CD14-positive monocyte (primary cell): ENCODE results near the gene DNAJC28. TPM values are rescaled to one million over a fixed set of nuclear protein-coding genes. Genes with fewer than 3 reads are reported as not detected.

Experiments
- DNase-seq, 3 donors: peaks; one replicate each; pipeline ENCODE4 v3.0.0-alpha.2; 2011 to 2022
- H2AFZ ChIP-seq: 2 replicates; pipeline ENCODE4 v1.6.0; 2012; ENCODE audit warnings: mild to moderate bottlenecking, low read depth, low read length, inconsistent platforms; ENCODE audit not compliant: insufficient read depth, poor library complexity, severe bottlenecking
- H3K27ac ChIP-seq, 2 donors: 1 replicate in 1 of 2; 2 replicates in 1 of 2; pipeline ENCODE4 v1.5.1; 2012 to 2013; ENCODE audit warnings: low read length in 2 of 2, control low read depth in 1 of 2, inconsistent platforms in 1 of 2, low read depth in 1 of 2, mild to moderate bottlenecking in 1 of 2
- H3K27me3 ChIP-seq, 2 donors: one replicate each; pipeline versions ENCODE4 v1.6.0 to v1.6.1; 2011 to 2013; ENCODE audit warnings: low read length in 2 of 2; ENCODE audit not compliant: control insufficient read depth in 2 of 2, insufficient read depth in 2 of 2
- H3K36me3 ChIP-seq, 2 donors: replicated peaks in 1 of 2; 1 replicate in 1 of 2; 2 replicates in 1 of 2; pipeline versions ENCODE4 v1.5.1 to v1.6.1; 2012 to 2013; ENCODE audit warnings: low read length in 2 of 2, control low read depth in 1 of 2, inconsistent platforms in 1 of 2, mild to moderate bottlenecking in 1 of 2; ENCODE audit not compliant: insufficient read depth in 2 of 2, control insufficient read depth in 1 of 2
- H3K4me1 ChIP-seq, 2 donors: 1 replicate in 1 of 2; 2 replicates in 1 of 2; pipeline versions ENCODE4 v1.5.1 to v1.6.1; 2012 to 2013; ENCODE audit warnings: low read length in 2 of 2, control low read depth in 1 of 2, inconsistent platforms in 1 of 2, mild to moderate bottlenecking in 1 of 2, moderate library complexity in 1 of 2; ENCODE audit not compliant: insufficient read depth in 2 of 2, control insufficient read depth in 1 of 2
- H3K4me2 ChIP-seq: replicated peaks from 2 replicates; pipeline ENCODE3; 2012; ENCODE audit warnings: low read length, moderate library complexity, mild to moderate bottlenecking; ENCODE audit not compliant: poor library complexity, severe bottlenecking; ENCODE audit errors: extremely low read depth
- H3K4me3 ChIP-seq, 3 experiments: fragments of 200-600 bp in 1 of 3; sonication (generic) in 1 of 3; replicated peaks in 1 of 3; 1 replicate in 2 of 3; 2 replicates in 1 of 3; pipeline ENCODE4 v1.5.1; 2011 to 2013; ENCODE audit warnings: low read length in 3 of 3, mild to moderate bottlenecking in 3 of 3, control low read depth in 2 of 3, low read depth in 2 of 3, inconsistent platforms in 1 of 3, moderate library complexity in 1 of 3
- H3K79me2 ChIP-seq: 2 replicates; pipeline ENCODE4 v1.6.0; 2012; ENCODE audit warnings: mild to moderate bottlenecking, control low read depth, inconsistent platforms, low read length, moderate library complexity; ENCODE audit not compliant: insufficient read depth
- H3K9ac ChIP-seq: 2 replicates; pipeline ENCODE4 v1.6.0; 2017; ENCODE audit warnings: low read length, mild to moderate bottlenecking; ENCODE audit not compliant: insufficient read depth, poor library complexity, severe bottlenecking
- H3K9me3 ChIP-seq, 2 donors: replicated peaks in 1 of 2; 1 replicate in 1 of 2; 2 replicates in 1 of 2; pipeline versions ENCODE4 v1.5.1 to v1.6.1; 2012 to 2013; ENCODE audit warnings: low read length in 2 of 2, control low read depth in 1 of 2; ENCODE audit not compliant: control insufficient read depth in 1 of 2, insufficient read depth in 1 of 2
- H4K20me1 ChIP-seq: 2 replicates; pipeline ENCODE4 v1.6.0; 2012; ENCODE audit warnings: mild to moderate bottlenecking, low read length, control low read depth, moderate library complexity; ENCODE audit not compliant: insufficient read depth
- H3K27ac Mint-ChIP-seq, 7 donors: one replicate each; pipeline ENCODE4 v1.8.0; 2020; ENCODE audit warnings: mild to moderate bottlenecking in 7 of 7, mixed read lengths in 7 of 7, moderate library complexity in 6 of 7, inconsistent platforms in 2 of 7
- H3K27me3 Mint-ChIP-seq, 3 donors: one replicate each; pipeline ENCODE4 v1.8.0; 2021 to 2022; ENCODE audit warnings: low read depth in 3 of 3, mild to moderate bottlenecking in 3 of 3, mixed read lengths in 3 of 3, moderate library complexity in 3 of 3, inconsistent platforms in 1 of 3
- H3K36me3 Mint-ChIP-seq, 2 donors: one replicate each; pipeline ENCODE4 v1.8.0; 2020; ENCODE audit warnings: mixed read lengths in 2 of 2, inconsistent platforms in 1 of 2, mild to moderate bottlenecking in 1 of 2
- H3K4me1 Mint-ChIP-seq: one replicate; pipeline ENCODE4 v1.8.0; 2020; ENCODE audit warnings: mild to moderate bottlenecking, mixed read lengths
- H3K4me3 Mint-ChIP-seq, 2 donors: one replicate each; pipeline ENCODE4 v1.8.0; 2020; ENCODE audit warnings: mild to moderate bottlenecking in 2 of 2, mixed read lengths in 2 of 2, moderate library complexity in 1 of 2
- H3K9me3 Mint-ChIP-seq, 7 donors: one replicate each; pipeline ENCODE4 v1.8.0; 2020 to 2022; ENCODE audit warnings: mixed read lengths in 7 of 7, mild to moderate bottlenecking in 6 of 7, moderate library complexity in 6 of 7, inconsistent platforms in 2 of 7
- WGBS: methylation state at CpG from one replicate; pipeline ENCODE4 v1.1.5; 2013; ENCODE audit warnings: missing lambda C conversion rate; ENCODE audit not compliant: insufficient coverage; 5-methylcytosine and 5-hydroxymethylcytosine counted together
- intact Hi-C, 2 donors: fragments of 100-400 bp; cut with micrococcal nuclease; formaldehyde crosslinking; loops; one replicate each; pipeline versions ENCODE4 v1.15.0 to v1.15.1; 2023
- polyA plus RNA-seq, 3 donors: library from polyadenylated mRNA; depleted of rRNA in 1 of 3; unstranded in 2 of 3; stranded (reverse) in 1 of 3; fragments of 300-500 nt in 2 of 3; fragments of >200 nt in 1 of 3; fragmentation: Illumina TruSeq in 2 of 3; gene quantifications; 1 replicate in 2 of 3; 2 replicates in 1 of 3; pipeline ENCODE4 v1.2.3, GENCODE V29; 2012 to 2021
- TF ChIP-seq, protein P1 (sequence below): fragments of 200-600 bp; IDR thresholded peaks from one replicate; pipeline ENCODE4 v1.8.0; 2022; ENCODE audit warnings: antibody characterized with exemption, mild to moderate bottlenecking

Gene DNAJC28
- polyA plus RNA-seq, 3 donors: 0.21 to 1.1 (median 0.26) TPM

GRCh38 chr21:33492571-33492970, 1.1 kb upstream of the DNAJC28 start:
- TF ChIP-seq, protein P1, sequence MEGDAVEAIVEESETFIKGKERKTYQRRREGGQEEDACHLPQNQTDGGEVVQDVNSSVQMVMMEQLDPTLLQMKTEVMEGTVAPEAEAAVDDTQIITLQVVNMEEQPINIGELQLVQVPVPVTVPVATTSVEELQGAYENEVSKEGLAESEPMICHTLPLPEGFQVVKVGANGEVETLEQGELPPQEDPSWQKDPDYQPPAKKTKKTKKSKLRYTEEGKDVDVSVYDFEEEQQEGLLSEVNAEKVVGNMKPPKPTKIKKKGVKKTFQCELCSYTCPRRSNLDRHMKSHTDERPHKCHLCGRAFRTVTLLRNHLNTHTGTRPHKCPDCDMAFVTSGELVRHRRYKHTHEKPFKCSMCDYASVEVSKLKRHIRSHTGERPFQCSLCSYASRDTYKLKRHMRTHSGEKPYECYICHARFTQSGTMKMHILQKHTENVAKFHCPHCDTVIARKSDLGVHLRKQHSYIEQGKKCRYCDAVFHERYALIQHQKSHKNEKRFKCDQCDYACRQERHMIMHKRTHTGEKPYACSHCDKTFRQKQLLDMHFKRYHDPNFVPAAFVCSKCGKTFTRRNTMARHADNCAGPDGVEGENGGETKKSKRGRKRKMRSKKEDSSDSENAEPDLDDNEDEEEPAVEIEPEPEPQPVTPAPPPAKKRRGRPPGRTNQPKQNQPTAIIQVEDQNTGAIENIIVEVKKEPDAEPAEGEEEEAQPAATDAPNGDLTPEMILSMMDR: no peak
- H3K4me1 Mint-ChIP-seq: peaks cover 22% of the 10 kb centered on the region
- H3K9ac ChIP-seq: no peak overlapping the region
- peak; percentile 14 to 60 (median 45) for DNase-seq
- H3K27me3 Mint-ChIP-seq: peaks cover 1 to 11% (median 3%) of the 10 kb centered on the region in 3 donors
- H3K36me3 Mint-ChIP-seq: no peaks in the 10 kb centered on the region
- H3K27me3 ChIP-seq: no peaks in the 10 kb centered on the region
- no peak overlapping the region for H3K4me2 ChIP-seq
- no peaks in the 10 kb centered on the region for H3K9me3 Mint-ChIP-seq
- no peak overlapping the region for H3K27ac ChIP-seq
- no peaks in the 10 kb centered on the region for H4K20me1 ChIP-seq
- peak overlapping the region in 1 of 2 donors; percentile 21 for H3K4me3 Mint-ChIP-seq
- peak overlapping the region in 4 of 7 donors; percentile 20 to 89 (median 64) for H3K27ac Mint-ChIP-seq
- no peaks in the 10 kb centered on the region for H3K36me3 ChIP-seq
- intact Hi-C loops: no loop called here
- H3K4me3 ChIP-seq: no peak overlapping the region
- no peaks in the 10 kb centered on the region for H3K9me3 ChIP-seq
- H2AFZ ChIP-seq: peak overlapping the region; percentile 87
- H3K79me2 ChIP-seq: no peaks in the 10 kb centered on the region
- WGBS: no CpG with 5 or more reads among the region's 2 CpGs
- peaks cover 23 to 29% of the 10 kb centered on the region in 2 donors for H3K4me1 ChIP-seq

GRCh38 chr21:33490991-33491372, 534 bp downstream of the DNAJC28 start:
- Histone ChIP-seq H3K27ac (no peak overlapping the region), H3K27me3 (no peaks in the 10 kb centered on the region), H3K9me3 (no peaks in the 10 kb centered on the region), H2AFZ (peak overlapping the region; percentile 87), H4K20me1 (no peaks in the 10 kb centered on the region), H3K4me1 (peaks cover 25 to 29% of the 10 kb centered on the region in 2 donors), H3K4me2 (peak overlapping the region; percentile 95), H3K4me3 (peak overlapping the region; percentile 52 to 87 (median 71)), H3K79me2 (no peaks in the 10 kb centered on the region), H3K9ac (peak overlapping the region; percentile 75), H3K36me3 (no peaks in the 10 kb centered on the region)
- H3K9me3 Mint-ChIP-seq: peaks cover 0 to 2% (median 0%) of the 10 kb centered on the region in 7 donors
- H3K27me3 Mint-ChIP-seq: peaks cover 0 to 6% (median 0%) of the 10 kb centered on the region in 3 donors
- H3K36me3 Mint-ChIP-seq: no peaks in the 10 kb centered on the region
- 18% methylated on average over 11 of the region's 12 CpGs for WGBS
- intact Hi-C loops: no loop called here
- TF ChIP-seq, protein P1: no peak
- H3K4me3 Mint-ChIP-seq: peak overlapping the region; percentile 89 to 96
- DNase-seq: no peak
- peaks cover 25% of the 10 kb centered on the region for H3K4me1 Mint-ChIP-seq
- H3K27ac Mint-ChIP-seq: peak overlapping the region in 6 of 7 donors; percentile 1 to 88 (median 60)
